GM19395 (cell line): ENCODE data around the gene CHI3L1.

Experiments
- ATAC-seq: cut with Tn5 transposase; IDR thresholded peaks from one replicate; pipeline ENCODE4 v1.9.1; 2021; ENCODE audit warnings: mild to moderate bottlenecking, moderate library complexity; ENCODE audit not compliant: unreplicated experiment

Gene CHI3L1

DNA sequence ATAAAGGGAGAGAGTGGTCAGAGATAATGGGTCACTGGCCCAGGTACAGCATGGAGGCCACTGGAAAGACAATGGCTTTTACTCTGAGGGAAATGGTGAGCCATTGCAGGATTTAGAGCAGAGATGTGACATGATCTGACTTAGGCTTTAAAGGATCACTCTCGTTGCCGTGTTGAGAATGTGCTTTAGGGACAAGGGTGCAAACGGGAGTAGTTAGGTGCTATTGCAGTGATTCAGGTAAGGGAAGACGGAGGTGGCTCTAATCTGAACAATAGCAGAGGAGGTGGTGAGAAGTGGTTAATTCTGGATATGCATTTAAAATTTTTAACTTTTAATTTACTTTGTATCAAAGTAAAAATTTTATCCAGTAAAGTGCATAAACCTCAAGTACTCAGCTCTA is 49.2 kb downstream of the CHI3L1 start:
- ATAC-seq, result no peak

DNA sequence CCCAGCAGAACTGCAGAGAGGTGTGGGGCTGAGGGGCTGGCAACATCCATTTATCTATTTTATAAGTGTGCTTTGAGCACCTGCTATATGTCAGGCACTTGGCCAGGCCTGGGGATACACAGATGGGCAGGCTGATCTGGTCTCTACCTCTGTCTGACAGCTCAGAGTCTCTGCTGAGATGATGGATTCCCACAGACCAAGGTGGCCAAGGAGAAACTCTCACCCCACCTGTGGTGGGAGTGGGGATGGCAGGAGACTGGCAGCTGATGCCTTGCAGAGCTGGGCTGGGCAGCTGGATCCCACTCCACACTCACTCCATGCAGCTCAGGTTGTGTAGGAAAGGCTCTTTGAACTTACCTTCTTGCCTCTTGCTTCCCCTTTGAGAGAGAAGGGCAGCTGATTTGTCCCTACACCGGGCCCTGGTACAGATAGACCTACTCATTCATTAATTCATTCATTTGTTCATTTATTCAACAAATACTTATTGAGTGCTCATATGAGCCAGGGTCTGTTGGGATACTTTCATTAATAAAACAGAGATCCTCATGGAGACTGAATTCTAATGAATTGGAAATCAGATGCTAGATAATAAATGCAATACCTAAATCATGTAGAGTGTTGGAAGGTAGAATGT is 50.0 kb downstream of the CHI3L1 start:
- no peak for ATAC-seq

GRCh38 chr1:203135636-203136305 is 50.7 kb downstream of the CHI3L1 start:
- no peak for ATAC-seq

DNA sequence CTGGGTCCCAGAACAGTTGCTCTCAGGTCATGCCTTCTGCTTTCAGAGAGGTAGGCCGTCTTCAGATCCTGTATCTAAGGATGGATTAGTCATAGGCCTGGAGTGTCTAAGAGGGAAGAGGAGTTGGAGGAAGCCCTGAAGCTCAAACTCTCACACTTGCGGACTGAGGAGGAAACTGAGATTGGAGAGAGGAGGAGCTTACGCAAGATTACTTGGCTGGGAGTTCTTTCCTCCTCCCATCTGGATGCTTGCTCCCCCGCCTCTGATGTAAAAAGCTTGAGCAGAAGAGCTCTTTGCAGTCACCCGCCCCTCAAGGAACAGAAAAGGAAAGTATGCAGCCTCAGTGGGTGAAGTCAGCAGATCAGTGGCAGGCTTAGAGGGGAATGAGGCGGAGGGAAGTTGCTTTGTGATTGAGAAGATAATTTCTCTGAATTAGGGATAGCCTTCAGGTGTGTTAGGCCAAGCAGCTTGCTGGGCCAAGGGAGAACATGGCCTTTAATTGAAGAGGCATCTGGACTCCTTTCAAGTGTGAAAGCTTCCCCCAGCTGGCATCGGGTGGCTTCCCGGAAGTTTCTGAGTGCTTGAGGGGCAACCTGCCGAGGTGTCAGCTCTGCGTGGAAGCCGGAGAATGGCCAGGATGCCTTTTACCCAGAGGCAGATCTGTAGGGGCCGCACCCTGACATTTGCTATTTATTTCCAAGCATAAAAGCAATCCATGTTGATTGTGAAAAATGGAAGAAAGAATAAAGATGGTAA is 52.4 kb downstream of the CHI3L1 start:
- no peak for ATAC-seq

GRCh38 chr1:203131548-203132200 is 54.8 kb downstream of the CHI3L1 start:
- ATAC-seq, result no peak

DNA sequence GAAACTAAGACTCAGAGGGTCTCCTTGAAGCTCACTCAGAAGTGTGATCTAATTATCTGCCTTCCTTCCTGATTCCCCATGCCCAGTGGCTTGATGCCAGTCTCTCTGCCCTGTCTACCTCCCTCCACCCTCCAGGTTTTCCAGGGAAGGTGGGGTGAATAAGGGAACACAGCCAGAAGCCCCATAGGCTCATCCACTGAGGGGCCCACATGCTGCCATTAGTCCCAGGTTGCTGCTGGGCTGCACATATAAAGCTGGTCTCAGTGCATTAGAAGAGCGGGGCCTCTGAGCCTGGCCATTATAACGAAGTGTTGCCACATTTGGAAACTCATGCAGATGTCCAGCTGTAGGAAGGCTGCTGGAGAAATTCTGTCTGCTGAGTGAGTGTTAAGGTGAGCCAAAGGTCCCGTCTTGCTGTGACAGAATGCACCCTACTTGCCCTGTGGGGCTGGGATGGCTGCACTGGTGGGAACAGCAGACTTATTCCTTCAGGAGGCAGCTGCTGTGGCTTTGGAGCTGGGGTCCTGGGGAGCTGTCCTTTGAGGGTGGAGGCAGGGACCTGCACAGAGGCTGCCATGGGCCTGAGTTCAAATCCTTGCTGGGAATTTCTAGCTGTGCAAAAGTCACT is 56.0 kb downstream of the CHI3L1 start:
- ATAC-seq, result no peak

DNA sequence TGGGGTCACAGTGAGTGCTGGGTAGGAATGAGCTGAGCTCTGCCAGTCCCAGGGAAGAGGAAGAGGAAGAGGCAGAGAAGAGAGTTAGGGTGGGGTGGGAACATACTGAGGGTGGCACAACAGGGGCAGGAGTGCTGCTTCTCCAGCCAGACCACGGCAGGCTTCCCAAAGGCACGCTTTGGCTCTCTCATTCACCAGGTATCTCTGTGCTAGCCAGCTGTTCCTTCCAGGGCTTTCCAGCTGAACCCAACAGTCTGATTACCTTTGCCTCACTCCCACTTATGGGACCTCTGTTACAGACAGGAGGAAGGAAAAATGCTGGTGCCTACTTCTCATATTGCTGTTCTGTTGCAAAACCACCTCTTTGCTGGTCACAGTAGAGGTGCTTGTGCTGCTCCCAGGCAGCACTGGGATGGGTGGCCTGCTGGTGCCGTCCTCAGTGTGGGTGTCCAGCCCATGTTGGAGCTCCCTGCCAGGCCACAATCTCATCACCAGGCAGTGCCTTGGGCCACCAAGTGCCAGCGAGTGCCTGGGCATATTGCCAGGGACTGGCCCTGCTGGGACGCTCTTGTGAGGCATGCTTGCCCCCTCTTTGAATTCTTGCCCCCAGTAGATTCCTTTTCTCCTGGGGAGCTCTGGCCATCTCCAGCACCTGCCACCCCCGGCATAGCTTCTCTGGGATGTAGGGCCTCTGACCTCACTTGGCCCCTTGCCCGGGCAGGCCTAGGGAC is 56.8 kb downstream of the CHI3L1 start:
- no peak for ATAC-seq
